Gastrocnemius medialis (tissue), 4 donors: ENCODE measurements around the gene EPHB2. TPM values are rescaled to one million over a fixed set of nuclear protein-coding genes. Genes with fewer than 3 reads are reported as not detected.

ENCODE experiments used
- ATAC-seq, 2 donors: fragments of 150-250 bp; one replicate each; pipeline ENCODE4 v1.9.1; 2016
- DNase-seq, 2 donors: peaks; one replicate each; pipeline ENCODE4 v3.0.0-alpha.2; 2019
- H3K27ac ChIP-seq, 4 donors: fragments of 200-600 bp; sonication (generic); 1 replicate in 1 of 4; 2 replicates in 3 of 4; pipeline ENCODE4 v1.5.1; 2016 to 2018; ENCODE audit warnings: mild to moderate bottlenecking in 2 of 4, moderate library complexity in 1 of 4
- H3K27me3 ChIP-seq, 3 donors: fragments of 200-600 bp; sonication (generic) in 2 of 3; 1 replicate in 1 of 3; 2 replicates in 2 of 3; pipeline versions ENCODE4 v1.5.1 to v1.6.0; 2016 to 2019; ENCODE audit warnings: mild to moderate bottlenecking in 1 of 3, moderate library complexity in 1 of 3
- H3K36me3 ChIP-seq, 2 donors: fragments of 200-600 bp; sonication (generic) in 1 of 2; one replicate each; pipeline ENCODE4 v1.5.1; 2017 to 2018
- H3K4me1 ChIP-seq, 2 donors: fragments of 200-600 bp; sonication (generic) in 1 of 2; one replicate each; pipeline ENCODE4 v1.5.1; 2016 to 2017; ENCODE audit warnings: mild to moderate bottlenecking in 2 of 2
- H3K4me3 ChIP-seq, 4 donors: fragments of 200-600 bp; sonication (generic) in 3 of 4; 1 replicate in 1 of 4; 2 replicates in 3 of 4; pipeline ENCODE4 v1.5.1; 2016 to 2019; ENCODE audit warnings: mild to moderate bottlenecking in 2 of 4
- H3K9me3 ChIP-seq, 3 donors: fragments of 200-600 bp; sonication (generic) in 2 of 3; 1 replicate in 1 of 3; 2 replicates in 2 of 3; pipeline ENCODE4 v1.5.1; 2016 to 2019
- CTCF ChIP-seq, 5 experiments: fragments of 450-650 bp in 3 of 5; fragments of 200-600 bp in 2 of 5; sonication (generic) in 2 of 5; IDR thresholded peaks in 4 of 5; conservative IDR thresholded peaks in 1 of 5; 1 replicate in 4 of 5; 2 replicates in 1 of 5; pipeline ENCODE4 v1.5.1; 2016 to 2019; ENCODE audit warnings: antibody characterized with exemption in 5 of 5, mild to moderate bottlenecking in 3 of 5, moderate library complexity in 3 of 5
- POLR2A ChIP-seq, 2 donors: fragments of 450-650 bp; IDR thresholded peaks; one replicate each; pipeline ENCODE4 v1.6.1; 2017; ENCODE audit warnings: antibody characterized with exemption in 2 of 2, mild to moderate bottlenecking in 2 of 2, moderate library complexity in 2 of 2
- in situ Hi-C, 4 donors: fragments of 200-750 bp; cut with MboI; loops; one replicate each; pipeline versions ENCODE4 v1.15.0 to v1.8.0; 2017; ENCODE audit warnings: low sequenced_read_pairs in 4 of 4
- intact Hi-C: fragments of 100-400 bp; cut with DNase I; formaldehyde crosslinking; loops from one replicate; pipeline ENCODE4 v1.15.1; 2023; ENCODE audit warnings: low total_unique reads
- total RNA-seq, 4 donors: library from RNA; depleted of rRNA; stranded (reverse); fragments of >200 nt; gene quantifications; one replicate each; pipeline versions ENCODE4 v1.1.0 to v1.2.3, GENCODE V29; 2016

EPHB2 gene
- total RNA-seq, 4 donors from 2014 or later: 0.07 to 0.58 (median 0.24) TPM; not detected in 1

- Histone ChIP-seq H3K4me3 (no peak overlapping the region), H3K27me3 (no peaks in the 10 kb centered on the region), H3K36me3 (no peaks in the 10 kb centered on the region), H3K4me1 (no peaks in the 10 kb centered on the region), H3K27ac (no peak overlapping the region), H3K9me3 (no peaks in the 10 kb centered on the region)
- no peak for DNase-seq
- in situ Hi-C loops: loop anchor here in 2 of 4 donors (10.0 to 25.0 kb wide), 2 partner anchors 177 to 185 kb away; partner anchors contain the start of gene EPHB2 (in 1 of the 2)
- no peak for ATAC-seq
- TF ChIP-seq POLR2A (IDR thresholded peaks at IDR 0.05) (no peak), CTCF (IDR thresholded peaks at IDR 0.05 in 4 of 5, conservative IDR thresholded peaks at IDR 0.05 in 1 of 5) (peak in 4 of 5 experiments; percentile 30 to 63 (median 52))
- intact Hi-C loops: loop anchor here (1.0 kb wide), 1 partner anchor 185 kb away; no protein-coding TSS in a partner anchor
Observed at GRCh38 chr1:22889213-22889827, 178.7 kb downstream of the EPHB2 start.

- in situ Hi-C loops (loop anchor here in 2 of 4 donors (10.0 to 25.0 kb wide), 2 partner anchors 180 to 188 kb away; partner anchors contain the start of gene EPHB2 (in 1 of the 2)), intact Hi-C loops (no loop called here)
- H3K36me3 ChIP-seq: no peaks in the 10 kb centered on the region
- TF ChIP-seq CTCF (IDR thresholded peaks at IDR 0.05 in 4 of 5, conservative IDR thresholded peaks at IDR 0.05 in 1 of 5) (no peak), POLR2A (IDR thresholded peaks at IDR 0.05) (no peak)
- ATAC-seq: no peak
- no peaks in the 10 kb centered on the region for H3K27me3 ChIP-seq
- no peak for DNase-seq
- H3K4me3 ChIP-seq: no peak overlapping the region
- H3K9me3 ChIP-seq: no peaks in the 10 kb centered on the region
- no peak overlapping the region for H3K27ac ChIP-seq
- H3K4me1 ChIP-seq: no peaks in the 10 kb centered on the region
Observed at GRCh38 chr1:22892789-22893188, 182.2 kb downstream of the EPHB2 start.

- intact Hi-C loops (no loop called here), in situ Hi-C loops (loop anchor here in 2 of 4 donors (10.0 to 25.0 kb wide), 2 partner anchors 181 to 188 kb away; partner anchors contain the start of gene EPHB2 (in 1 of the 2))
- Histone ChIP-seq H3K36me3 (no peaks in the 10 kb centered on the region), H3K9me3 (no peaks in the 10 kb centered on the region), H3K27ac (no peak overlapping the region), H3K4me1 (no peaks in the 10 kb centered on the region), H3K27me3 (no peaks in the 10 kb centered on the region), H3K4me3 (no peak overlapping the region)
- no peak for ATAC-seq
- DNase-seq: no peak
- TF ChIP-seq POLR2A (IDR thresholded peaks at IDR 0.05) (no peak), CTCF (IDR thresholded peaks at IDR 0.05 in 4 of 5, conservative IDR thresholded peaks at IDR 0.05 in 1 of 5) (no peak)
Observed at GRCh38 chr1:22893292-22893691, 182.7 kb downstream of the EPHB2 start.

- in situ Hi-C loops: loop anchor here in 2 of 4 donors (10.0 to 25.0 kb wide), 2 partner anchors 183 to 191 kb away; partner anchors contain the start of gene EPHB2 (in 1 of the 2)
- no peaks in the 10 kb centered on the region for H3K27me3 ChIP-seq
- DNase-seq: no peak
Observed at GRCh38 chr1:22895357-22895756, 184.7 kb downstream of the EPHB2 start.

More at GRCh38 chr1:22895357-22895756, 184.7 kb downstream of the EPHB2 start:
- TF ChIP-seq CTCF (IDR thresholded peaks at IDR 0.05 in 4 of 5, conservative IDR thresholded peaks at IDR 0.05 in 1 of 5) (no peak), POLR2A (IDR thresholded peaks at IDR 0.05) (no peak)
- intact Hi-C loops: no loop called here
- Histone ChIP-seq H3K4me3 (no peak overlapping the region), H3K27ac (no peak overlapping the region), H3K4me1 (no peaks in the 10 kb centered on the region), H3K9me3 (no peaks in the 10 kb centered on the region), H3K36me3 (no peaks in the 10 kb centered on the region)
- ATAC-seq: no peak
